HG03354 (cell line): ENCODE measurements around the gene KLHL42.

ENCODE experiments used
- ATAC-seq: cut with Tn5 transposase; IDR thresholded peaks from one replicate; pipeline ENCODE4 v1.9.1; 2021; ENCODE audit warnings: mild to moderate bottlenecking; ENCODE audit not compliant: unreplicated experiment, poor library complexity, severe bottlenecking

Gene KLHL42

DNA sequence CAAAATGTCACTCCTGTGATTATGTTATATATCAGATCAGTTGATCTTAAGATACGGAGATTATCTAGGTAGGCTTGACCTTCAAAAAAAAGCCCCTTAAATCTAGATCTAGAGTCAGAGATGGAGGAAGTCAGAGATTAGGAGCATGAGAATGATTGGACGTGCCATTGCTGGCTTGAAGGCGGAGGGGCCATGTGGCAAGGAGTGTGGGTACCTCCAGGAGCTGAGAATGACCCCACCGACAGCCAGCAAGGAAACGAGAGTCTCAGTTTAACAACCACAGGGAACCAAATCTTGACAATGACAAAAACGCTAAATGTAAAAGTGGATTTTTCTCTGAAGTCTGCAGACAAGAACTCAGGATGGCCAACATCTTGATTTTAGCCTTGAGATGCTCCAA is 32.5 kb downstream of the KLHL42 start:
- ATAC-seq: no peak

DNA sequence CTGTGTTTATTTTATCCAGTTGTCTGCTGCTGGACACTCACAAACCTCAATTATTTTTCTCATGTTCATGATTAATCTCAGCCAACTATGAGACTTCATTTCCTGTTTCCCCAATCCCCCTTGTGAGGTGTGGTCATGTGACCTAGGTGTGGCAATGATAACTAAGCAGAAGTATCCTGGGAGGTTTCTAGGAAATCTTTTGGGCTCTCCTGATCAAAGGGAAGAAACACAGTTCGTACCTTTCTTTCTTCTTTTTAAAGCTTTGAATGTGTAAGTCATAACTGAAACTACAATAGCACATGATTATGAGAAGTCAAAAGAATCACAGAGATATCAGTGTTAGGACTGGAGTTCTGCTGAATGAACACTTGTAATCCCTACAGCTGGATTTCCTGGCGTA is 34.4 kb downstream of the KLHL42 start:
- no peak for ATAC-seq

DNA sequence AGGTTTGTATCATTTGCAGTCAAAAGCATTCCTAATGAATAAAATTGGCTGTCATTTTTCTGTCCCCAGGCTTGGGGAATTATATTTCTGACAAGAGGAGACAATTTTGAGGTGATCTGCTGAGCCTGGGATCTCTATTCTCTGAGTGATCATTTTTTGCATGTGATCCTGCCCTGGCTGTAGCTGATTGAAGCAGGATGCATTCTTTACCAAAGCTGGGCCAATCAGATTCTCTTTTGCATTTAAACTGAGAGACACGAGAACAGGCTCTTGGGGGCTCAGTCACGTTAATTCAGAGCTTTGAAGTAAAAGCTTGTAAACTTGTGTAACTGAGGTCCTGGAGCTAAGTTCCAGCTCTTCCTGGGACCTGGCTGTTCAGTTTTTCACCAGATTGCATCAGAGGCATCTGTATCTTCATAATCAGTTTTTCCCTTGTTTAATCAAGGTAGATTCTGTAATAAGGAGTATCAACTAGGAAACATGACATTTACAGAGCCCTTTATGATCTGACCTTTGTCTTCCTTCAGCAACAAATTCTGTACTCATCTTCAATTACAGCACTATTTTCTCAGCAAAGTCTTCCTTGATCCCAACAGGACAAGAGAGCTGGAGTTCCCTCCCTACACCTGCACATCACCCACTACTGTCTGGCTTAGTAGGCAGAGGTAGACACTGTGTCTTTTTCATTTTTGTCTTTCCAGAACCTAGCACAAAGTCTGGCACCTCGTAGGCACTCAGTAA is 35.0 kb downstream of the KLHL42 start:
- ATAC-seq: no peak

DNA sequence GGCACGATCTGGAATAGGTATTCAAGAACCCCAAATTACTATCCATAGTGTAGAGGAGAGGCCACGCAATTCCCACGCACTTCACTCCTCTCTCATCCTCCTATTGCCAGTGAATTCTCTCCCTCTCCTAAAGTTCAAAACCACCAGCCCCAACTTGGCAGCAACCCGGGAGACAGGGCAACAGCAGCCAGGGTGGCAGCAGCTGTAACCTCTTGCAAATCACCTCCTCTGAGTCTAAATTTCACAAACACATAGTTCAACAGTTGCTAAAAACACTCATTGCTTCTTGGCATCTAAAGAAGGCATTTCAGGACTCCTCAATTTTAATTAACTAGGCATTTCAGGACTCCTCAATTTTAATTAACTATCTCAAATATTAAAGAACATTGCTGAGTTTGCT is 37.7 kb downstream of the KLHL42 start:
- ATAC-seq: no peak

DNA sequence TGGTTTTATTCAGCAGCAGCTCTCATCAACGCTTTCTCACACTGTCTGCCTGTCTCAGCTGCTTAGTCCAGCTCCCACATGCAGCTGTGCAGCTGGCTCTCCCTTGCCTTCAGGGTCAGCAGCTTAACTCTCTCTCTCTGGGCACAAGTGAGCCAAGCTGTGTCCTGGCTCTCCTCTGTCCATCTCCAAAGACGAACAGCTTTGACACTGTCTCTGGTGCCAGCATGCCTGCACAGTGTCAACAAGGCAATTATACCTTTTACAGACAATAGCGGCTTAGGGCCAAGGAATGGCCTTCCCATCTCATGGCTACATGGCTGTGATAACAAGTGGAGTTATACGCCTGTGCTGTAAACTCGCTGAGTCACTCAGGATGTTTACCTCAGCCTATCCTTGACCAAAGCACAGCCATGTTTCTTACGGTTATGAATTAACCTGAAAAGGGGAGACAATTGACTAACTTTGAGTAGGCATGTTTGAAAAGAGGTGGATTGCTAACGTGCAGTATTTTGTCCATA is 38.4 kb downstream of the KLHL42 start:
- no peak for ATAC-seq

DNA sequence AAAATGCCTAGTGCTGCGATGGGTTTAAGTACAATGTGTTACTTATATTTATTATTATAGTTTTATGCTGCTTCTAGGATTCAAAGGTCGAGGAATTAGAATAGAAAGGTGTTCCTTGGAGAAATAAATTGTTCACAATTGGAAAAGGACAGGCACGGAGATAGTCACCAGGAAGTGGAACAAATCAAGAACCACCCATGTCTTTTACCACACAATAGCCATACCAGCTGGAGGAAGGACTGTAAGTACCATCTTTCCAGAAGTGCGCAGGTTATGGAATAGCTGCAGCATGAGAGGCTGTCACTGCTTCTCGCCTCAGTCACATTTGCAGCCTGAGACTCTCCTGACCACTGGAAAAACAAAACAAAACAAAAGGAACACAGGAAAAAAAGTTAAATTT is 40.5 kb downstream of the KLHL42 start:
- no peak for ATAC-seq

DNA sequence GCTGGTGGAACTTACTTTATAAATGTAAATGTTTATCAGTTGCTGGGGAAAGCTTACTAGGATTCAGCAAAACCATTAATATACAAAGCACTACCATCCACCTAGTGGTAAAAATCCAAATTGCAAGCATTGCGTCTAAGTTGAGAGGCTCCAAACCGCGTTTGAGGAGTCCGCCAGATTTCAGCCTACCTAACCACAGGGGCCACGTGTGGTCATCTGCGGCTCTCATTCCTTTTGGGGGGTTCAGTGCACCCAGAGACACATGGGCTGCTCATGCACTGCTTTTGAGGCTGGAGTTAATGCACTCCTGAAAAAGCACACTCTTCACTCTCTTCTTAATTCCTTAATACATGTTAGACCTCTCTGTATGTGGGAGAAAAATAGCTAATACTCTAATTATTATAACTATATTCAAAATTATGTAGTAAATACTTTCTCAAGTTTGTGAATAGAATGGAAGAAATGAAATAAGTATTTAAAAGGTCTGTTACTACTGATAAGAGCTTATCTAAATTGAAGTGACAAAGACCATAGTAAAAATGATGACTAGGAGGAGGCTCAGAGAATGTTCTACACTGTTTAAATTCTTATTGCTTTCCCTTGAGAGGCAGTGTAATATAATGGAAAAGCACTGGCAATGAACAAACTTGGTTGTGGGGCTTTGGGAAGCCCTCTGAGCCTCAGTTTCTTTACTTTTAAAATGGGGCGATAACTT is 41.4 kb downstream of the KLHL42 start:
- no peak for ATAC-seq

DNA sequence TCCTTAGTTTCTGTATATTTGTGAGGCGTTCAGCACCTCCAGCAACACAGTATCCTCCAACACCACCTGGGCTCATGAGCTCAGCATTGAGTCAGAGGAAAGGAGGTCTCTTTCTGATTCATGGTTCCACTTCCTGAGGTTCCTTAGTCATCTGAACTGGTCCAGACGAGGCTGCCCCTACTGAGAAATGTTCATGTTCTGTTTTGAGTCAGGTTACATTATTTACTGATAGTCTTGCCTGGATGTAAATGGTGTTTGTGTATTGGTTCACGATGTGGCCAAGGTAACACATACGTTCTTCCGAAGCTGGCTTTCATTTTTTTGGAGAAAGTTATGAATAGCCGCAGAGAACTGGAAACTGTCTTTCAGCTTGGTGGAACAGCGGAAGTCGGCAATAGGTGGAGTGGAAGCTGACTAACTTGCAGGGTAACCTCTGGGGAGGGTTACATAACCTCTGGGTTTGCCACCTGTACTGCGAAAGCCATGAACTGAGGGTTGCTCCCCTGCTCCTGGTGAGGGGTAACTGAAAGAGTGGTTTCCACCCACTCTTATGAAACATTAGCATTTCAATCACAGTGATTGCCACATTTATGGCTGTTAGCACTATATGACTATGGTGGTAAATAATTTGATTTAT is 42.2 kb downstream of the KLHL42 start:
- ATAC-seq: peak; percentile 77

DNA sequence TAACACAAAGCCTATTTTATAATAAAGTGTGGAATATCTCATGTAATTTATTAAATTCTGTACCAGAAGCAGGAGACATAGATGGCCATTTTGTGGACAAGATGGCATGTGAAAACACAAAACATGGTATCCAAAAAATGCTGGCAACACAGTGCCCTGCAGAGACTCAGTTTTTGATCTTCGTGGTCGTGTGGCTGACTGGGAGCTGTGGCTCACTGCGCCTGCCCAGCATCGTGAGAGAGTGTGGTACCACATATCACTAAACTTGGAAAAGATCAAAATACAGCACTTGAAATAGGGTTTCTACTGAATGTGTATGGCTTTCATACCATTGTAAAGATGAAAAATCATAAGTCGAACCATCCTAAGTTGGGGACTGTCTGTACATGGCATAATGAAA is 43.0 kb downstream of the KLHL42 start:
- no peak for ATAC-seq

DNA sequence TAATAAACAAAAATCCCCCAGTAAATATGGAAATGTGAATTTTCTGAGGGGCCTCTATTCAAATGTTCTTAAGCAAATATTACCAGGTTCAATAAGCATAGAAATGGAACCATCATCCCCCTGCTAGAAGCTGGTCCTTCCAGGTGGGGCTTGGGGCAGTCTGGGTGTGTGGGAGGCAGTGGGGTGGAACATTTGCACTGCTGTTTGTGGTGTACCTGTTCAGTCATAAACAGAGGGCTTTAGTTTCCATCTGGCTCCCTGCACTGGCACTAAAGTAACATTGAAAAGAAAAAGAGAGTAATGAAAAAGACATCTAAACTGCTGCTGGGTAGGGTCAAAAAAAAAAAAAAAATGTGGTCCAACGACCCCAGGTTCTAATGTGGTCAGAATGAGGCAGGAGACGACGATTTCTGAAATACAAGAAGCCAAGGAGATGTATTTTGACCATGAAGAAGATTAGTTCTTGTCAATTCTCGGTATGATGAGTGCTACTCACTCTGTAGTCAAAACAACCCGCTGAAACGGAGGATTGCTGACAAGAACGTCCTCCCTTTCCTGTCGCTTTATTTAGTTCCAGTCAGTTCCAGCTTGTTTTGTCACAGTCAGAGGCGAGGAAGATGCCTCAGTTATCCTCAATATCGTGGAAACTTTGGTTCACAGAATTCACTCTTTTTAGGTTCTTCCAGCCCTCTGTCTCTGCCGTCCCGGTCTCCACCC is 44.3 kb downstream of the KLHL42 start:
- ATAC-seq: peak; percentile 71

DNA sequence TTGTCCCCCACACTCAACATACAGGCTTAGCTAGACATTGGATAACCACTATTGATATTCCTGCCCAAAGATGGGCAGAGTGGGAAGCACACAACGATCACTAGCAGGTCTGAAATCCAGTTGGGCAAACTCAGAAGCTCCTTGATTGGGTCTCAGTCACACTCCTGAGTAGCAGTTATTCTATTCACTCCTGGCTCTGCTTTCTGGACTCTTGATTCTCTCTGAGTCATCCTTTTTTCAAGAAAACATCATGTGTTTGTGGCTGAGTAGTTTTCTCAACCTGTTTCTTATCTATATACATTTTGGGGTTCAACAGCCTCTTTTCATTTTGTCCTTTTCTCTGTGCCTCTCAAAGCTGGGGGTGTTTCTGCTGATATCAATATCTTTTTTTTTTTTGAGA is 46.0 kb downstream of the KLHL42 start:
- no peak for ATAC-seq

DNA sequence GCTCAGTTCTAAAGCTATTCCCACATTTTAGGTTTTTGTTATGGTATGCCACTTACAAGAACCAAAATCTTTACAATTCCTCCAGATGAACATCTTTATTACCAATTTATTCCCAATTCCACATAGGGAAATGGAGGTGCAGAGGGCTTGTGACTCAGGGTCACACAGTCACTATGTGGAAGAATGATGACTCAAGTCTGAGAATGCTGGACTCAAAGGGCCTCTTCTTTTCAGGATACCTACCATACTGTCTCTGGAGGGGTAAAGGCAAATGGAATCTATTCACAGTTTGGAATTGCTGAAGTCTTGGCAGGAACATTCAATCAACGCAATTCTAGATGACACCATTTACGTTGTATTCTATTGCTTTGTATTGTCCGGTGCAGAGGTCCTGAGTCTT is 48.2 kb downstream of the KLHL42 start:
- no peak for ATAC-seq

DNA sequence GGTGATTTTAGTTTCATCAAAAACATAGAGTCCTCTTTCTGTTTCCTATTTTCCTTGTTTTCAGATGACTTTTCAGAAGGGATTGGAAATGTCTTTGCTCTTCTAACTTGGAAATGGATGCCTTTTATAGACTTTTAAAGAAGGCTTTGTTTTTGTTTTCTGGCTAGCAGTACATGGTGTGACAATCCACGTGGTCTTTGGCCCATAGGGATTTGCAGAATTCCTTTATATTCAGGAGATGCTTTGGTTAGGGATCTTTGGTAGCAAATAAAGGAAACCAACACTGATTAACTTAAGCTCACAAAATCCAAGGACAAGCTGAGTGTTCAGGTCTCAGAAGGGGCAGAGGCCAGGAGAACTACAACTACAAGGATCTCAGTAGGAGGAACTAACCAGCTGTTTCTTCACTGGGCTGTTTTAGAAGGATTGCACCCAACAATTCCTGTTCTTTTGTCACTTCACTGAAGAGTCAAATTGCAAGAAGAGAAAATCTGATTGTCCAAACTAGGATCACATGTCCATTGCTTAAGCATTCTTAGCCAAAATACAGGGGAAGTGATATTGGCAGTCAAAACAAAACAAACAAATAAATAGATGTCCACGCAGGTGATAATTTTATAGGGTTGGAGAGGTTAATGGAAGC is 58.6 kb downstream of the KLHL42 start:
- no peak for ATAC-seq

DNA sequence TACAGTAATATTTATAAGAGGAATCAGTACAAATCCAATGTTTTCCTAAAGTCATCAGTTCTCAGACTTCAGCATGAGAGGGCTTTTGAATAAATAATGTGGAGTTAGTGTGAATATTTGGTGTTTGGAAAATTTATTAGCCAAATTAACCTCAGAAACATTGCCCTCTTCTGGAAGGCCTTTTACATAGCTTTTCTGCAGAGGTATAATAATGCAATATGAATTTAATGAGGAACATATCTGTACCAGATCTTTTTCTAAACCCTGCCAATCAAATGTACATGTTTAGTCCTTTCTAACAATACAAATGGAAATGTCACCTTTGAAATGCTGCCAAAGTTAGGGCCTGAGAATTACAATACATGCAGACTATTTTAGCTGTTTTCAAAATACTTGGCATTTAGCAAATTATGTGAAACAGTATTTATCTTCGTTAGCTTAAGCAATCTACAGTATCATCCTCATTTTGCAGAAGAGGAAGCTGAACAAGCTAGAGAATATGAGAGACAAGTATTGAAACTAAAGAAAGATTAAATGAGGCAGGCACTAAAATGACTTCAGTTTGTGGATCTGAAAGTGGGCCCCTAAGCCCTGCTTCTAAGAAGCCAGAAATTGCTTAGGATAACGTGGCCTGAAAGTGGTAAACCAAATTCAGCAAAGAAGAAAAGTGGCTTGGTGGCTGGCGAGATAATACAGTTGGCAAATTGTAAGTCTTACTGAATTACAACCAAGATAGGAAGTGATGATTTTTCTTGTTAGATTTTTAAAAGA is 60.4 kb downstream of the KLHL42 start:
- ATAC-seq: no peak

DNA sequence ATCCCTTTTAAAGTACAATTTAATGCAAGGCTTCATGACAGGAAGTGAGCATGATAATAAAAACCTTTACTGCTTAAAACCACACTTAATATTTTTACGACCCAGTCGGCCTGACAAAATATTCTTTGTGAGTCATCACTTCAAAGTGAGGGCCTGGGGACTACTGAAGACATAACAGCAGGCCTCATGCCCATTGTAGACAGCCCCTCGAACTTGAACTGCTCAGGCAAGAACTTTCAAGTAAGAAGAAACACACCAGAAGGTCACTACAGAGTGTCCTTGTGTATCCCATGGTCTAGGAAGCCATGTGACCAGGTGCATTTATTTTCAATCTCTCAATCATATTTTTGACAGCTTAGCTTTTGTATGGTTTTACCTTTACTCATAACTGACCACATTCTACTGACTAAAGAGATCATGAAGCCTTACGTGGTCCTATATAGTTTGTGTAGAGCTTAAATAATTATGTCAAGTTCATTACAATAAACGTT is 61.4 kb downstream of the KLHL42 start:
- no peak for ATAC-seq

DNA sequence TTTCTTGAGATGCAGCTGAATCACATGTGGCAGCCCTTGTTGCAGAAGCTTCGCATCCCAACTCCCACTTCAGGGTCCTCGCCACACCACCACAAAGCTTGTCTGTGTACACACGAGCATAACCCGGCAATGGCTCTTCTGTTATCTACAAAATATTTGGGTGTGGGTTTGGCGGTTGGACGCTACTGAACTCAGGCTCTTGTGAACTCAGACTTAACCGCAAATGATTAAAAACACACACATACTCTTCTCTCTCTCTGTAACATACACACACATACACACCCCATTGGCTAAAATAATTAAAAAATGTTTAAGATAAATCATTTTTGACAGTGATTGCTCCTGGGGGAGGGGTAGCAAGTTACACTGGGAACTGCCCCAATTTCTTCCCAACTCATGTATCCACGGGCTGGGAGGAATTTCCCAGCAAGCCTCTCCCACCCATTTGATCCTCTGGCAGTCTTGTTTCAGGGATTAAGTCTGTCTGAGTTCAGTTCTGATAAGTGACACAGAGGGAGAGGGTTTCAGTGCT is 63.7 kb downstream of the KLHL42 start:
- no peak for ATAC-seq

DNA sequence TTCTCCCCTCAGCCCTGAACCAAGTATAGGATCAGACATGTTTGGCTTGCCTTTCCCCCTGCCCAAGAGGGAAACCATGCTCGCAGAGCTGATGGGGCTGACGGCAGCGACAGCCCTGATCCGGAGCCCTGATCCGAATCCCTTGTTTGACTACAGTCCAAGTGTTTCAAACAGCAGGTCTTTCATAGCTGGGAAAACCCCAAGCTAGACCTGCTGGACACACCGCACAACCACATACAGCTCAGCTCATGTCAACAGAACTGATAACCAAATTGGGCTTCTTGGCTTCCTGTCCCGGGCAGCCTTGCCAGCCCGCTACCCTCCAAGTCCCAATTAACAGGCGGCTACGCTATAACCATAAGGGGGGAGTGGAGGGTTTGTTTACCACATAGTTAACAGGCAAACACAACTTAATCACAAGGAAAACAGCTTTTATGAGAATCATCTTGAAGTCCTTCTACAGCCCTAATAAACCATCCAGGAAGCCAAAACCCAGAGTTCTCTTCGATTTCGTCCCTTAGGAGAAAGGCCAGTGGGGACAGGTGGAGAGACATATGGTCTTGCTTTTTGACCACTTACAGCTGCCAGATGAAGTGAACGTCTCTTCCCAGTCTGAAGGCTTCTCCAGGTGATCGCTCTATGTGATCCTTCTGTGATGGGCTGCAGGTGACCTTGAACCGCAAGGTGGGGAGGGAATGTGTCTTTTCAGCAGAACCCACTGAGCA is 64.5 kb downstream of the KLHL42 start:
- no peak for ATAC-seq

DNA sequence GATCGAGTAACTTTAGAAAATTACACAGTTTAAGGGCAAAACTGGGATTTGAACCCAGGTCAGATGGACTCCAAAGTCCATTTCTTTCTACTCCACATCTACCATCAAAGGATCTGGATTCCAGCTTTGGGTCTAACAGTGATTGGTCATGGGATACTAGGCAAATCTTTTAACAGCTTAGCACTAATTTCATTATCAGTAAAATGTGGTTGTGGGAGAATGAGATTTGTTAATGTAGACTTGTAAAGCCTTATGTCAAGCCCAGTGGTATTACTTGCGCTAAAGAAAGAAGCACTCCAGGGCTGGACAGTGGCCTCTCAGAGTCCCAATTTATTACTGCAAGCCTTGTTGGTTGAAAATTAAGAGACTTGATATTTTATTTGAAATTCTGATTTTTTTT is 65.2 kb downstream of the KLHL42 start:
- no peak for ATAC-seq
